Loucy (cell line): Measurements from ENCODE around the gene IFT122.

Experiments used
- EZH2phosphoT487 ChIP-seq: fragments of 200-600 bp; IDR thresholded peaks from 2 replicates; pipeline ENCODE4 v1.6.1; 2018; ENCODE audit warnings: antibody characterized with exemption, mild to moderate bottlenecking, moderate library complexity, borderline replicate concordance
- TF ChIP-seq, protein P1 (sequence below): fragments of 200-600 bp; sonication (generic); conservative IDR thresholded peaks from 2 replicates; pipeline ENCODE4 v1.5.1; 2014; ENCODE audit warnings: mild to moderate bottlenecking, antibody characterized with exemption, low read length

- TF ChIP-seq, protein P1, sequence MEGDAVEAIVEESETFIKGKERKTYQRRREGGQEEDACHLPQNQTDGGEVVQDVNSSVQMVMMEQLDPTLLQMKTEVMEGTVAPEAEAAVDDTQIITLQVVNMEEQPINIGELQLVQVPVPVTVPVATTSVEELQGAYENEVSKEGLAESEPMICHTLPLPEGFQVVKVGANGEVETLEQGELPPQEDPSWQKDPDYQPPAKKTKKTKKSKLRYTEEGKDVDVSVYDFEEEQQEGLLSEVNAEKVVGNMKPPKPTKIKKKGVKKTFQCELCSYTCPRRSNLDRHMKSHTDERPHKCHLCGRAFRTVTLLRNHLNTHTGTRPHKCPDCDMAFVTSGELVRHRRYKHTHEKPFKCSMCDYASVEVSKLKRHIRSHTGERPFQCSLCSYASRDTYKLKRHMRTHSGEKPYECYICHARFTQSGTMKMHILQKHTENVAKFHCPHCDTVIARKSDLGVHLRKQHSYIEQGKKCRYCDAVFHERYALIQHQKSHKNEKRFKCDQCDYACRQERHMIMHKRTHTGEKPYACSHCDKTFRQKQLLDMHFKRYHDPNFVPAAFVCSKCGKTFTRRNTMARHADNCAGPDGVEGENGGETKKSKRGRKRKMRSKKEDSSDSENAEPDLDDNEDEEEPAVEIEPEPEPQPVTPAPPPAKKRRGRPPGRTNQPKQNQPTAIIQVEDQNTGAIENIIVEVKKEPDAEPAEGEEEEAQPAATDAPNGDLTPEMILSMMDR: no peak
- TF ChIP-seq EZH2phosphoT487: no peak
Observed at GRCh38 chr3:129533406-129533805, 93.4 kb downstream of the IFT122 start.
